A549 (cell line): Measurements from ENCODE around the gene TPCN1. TPM values are rescaled to one million over a fixed set of nuclear protein-coding genes. Genes with fewer than 3 reads are reported as not detected.

ENCODE experiments used
- ATAC-seq, 2 experiments: fragments of 200-7000 bp in 1 of 2; fragments of >200 bp in 1 of 2; cut with Nextera tagmentation in 1 of 2; cut with Tn5 transposase in 1 of 2; 3 replicates each; pipeline versions ENCODE4 v1.8.0 to v1.9.1; 2018 to 2020; ENCODE audit warnings: mild to moderate bottlenecking in 1 of 2, moderate library complexity in 1 of 2
- CTCF ChIA-PET: fragments of 300-600 bp; sonication (Branson Sonifier 250); formaldehyde crosslinking; extraction: SDS; loops from one replicate; lab custom pipeline; 2021; ENCODE audit warnings: antibody characterized with exemption, inconsistent platforms; lab: Yijun Ruan, JAX
- POLR2A ChIA-PET: fragments of 350-600 bp; formaldehyde crosslinking; extraction: SDS; loops from one replicate; lab custom pipeline; 2021; ENCODE audit warnings: antibody characterized with exemption, inconsistent platforms; lab: Yijun Ruan, JAX
- DNase-seq, 2 experiments: peaks; one replicate each; pipeline versions ENCODE4 v3.0.0 to v3.0.0-alpha.2; 2011 to 2016; ENCODE audit warnings: low read depth in 1 of 2, low spot score in 1 of 2
- FAIRE-seq: peaks from 2 replicates; lab custom pipeline; 2011; peaks lifted over from hg19 to GRCh38; lab: Jason Lieb, UNC
- H3K27ac ChIP-seq, 2 experiments: fragments of >200 bp; sonication (Bioruptor Twin); formaldehyde crosslinking; 3 replicates each; pipeline ENCODE4 v1.5.1; 2016 to 2017
- H3K4me1 ChIP-seq: fragments of >200 bp; sonication (Bioruptor Twin); formaldehyde crosslinking; 3 replicates; pipeline ENCODE4 v1.6.1; 2016
- H3K4me2 ChIP-seq: fragments of >200 bp; sonication (Bioruptor Twin); formaldehyde crosslinking; 3 replicates; pipeline ENCODE4 v1.6.1; 2016
- H3K4me3 ChIP-seq: fragments of >200 bp; sonication (Bioruptor Twin); formaldehyde crosslinking; 3 replicates; pipeline ENCODE4 v1.5.1; 2016
- H3K9me3 ChIP-seq: fragments of >200 bp; sonication (Bioruptor Twin); formaldehyde crosslinking; 3 replicates; pipeline ENCODE4 v1.6.1; 2016
- BCL3 ChIP-seq: fragments of >200 bp; sonication (Bioruptor Twin); formaldehyde crosslinking; IDR thresholded peaks from 3 replicates; pipeline ENCODE4 v1.6.1; 2016
- CEBPB ChIP-seq, 2 experiments: fragments of >200 bp in 1 of 2; sonication (Bioruptor Twin) in 1 of 2; formaldehyde crosslinking in 1 of 2; IDR thresholded peaks; 2 replicates each; pipeline ENCODE4 v1.6.1; 2012 to 2016
- EHF ChIP-seq: fragments of 250-450 bp; sonication (Bioruptor Pico); IDR thresholded peaks from 2 replicates; pipeline ENCODE4 v1.5.0; 2020; ENCODE audit warnings: mild to moderate bottlenecking
- EP300 ChIP-seq, 2 experiments: fragments of >200 bp; sonication (Bioruptor Twin); formaldehyde crosslinking; IDR thresholded peaks; 2 replicates in 1 of 2; 3 replicates in 1 of 2; pipeline ENCODE4 v1.6.1; 2016 to 2017
- FOSB ChIP-seq: fragments of 250-450 bp; sonication (Bioruptor Pico); IDR thresholded peaks from 2 replicates; pipeline ENCODE4 v1.5.0; 2020; ENCODE audit warnings: mild to moderate bottlenecking, moderate library complexity
- FOSL2 ChIP-seq, 2 experiments: fragments of 450-650 bp in 1 of 2; fragments of >200 bp in 1 of 2; sonication (Bioruptor Twin) in 1 of 2; formaldehyde crosslinking; IDR thresholded peaks; 2 replicates each; pipeline versions ENCODE4 v1.5.0 to v1.6.1; 2016 to 2020; ENCODE audit warnings: mild to moderate bottlenecking in 1 of 2, moderate library complexity in 1 of 2
- HDAC2 ChIP-seq: fragments of 200-600 bp; sonication (generic); IDR thresholded peaks from 2 replicates; pipeline ENCODE4 v1.6.1; 2016
- HOXA7 ChIP-seq: fragments of 250-450 bp; sonication (Bioruptor Pico); IDR thresholded peaks from 2 replicates; pipeline ENCODE4 v1.5.0; 2020; ENCODE audit warnings: mild to moderate bottlenecking, moderate library complexity
- KDM1A ChIP-seq: fragments of 200-600 bp; sonication (generic); IDR thresholded peaks from 2 replicates; pipeline ENCODE4 v1.6.1; 2016; ENCODE audit warnings: low read depth, mild to moderate bottlenecking
- NR3C1 ChIP-seq: fragments of >200 bp; sonication (Bioruptor Twin); formaldehyde crosslinking; IDR thresholded peaks from 3 replicates; pipeline ENCODE4 v1.6.1; 2017
- PHF8 ChIP-seq: fragments of 200-600 bp; sonication (generic); IDR thresholded peaks from 2 replicates; pipeline ENCODE4 v1.6.1; 2016; ENCODE audit warnings: low read depth, mild to moderate bottlenecking, antibody characterized with exemption, moderate library complexity, borderline replicate concordance
- RARB ChIP-seq: fragments of 250-450 bp; sonication (Bioruptor Pico); IDR thresholded peaks from 2 replicates; pipeline ENCODE4 v1.8.0; 2021; ENCODE audit warnings: mild to moderate bottlenecking, moderate library complexity
- RCOR1 ChIP-seq: fragments of 150-350 bp; IDR thresholded peaks from 2 replicates; pipeline ENCODE4 v1.6.1; 2014; ENCODE audit warnings: antibody characterized with exemption, low read length, low read depth
- RFX5 ChIP-seq: fragments of 450-650 bp; IDR thresholded peaks from 2 replicates; pipeline ENCODE4 v1.7.1; 2014; ENCODE audit warnings: antibody characterized with exemption, mild to moderate bottlenecking, moderate library complexity
- RNF2 ChIP-seq: fragments of 200-600 bp; sonication (generic); IDR thresholded peaks from 2 replicates; pipeline ENCODE4 v1.6.1; 2016; ENCODE audit warnings: low read depth, mild to moderate bottlenecking, antibody characterized with exemption, moderate library complexity, borderline replicate concordance
- ZFP36 ChIP-seq: fragments of 450-650 bp; IDR thresholded peaks from 2 replicates; pipeline ENCODE4 v1.6.1; 2014; ENCODE audit warnings: borderline replicate concordance; ENCODE audit not compliant: partially characterized antibody
- ZSCAN20 ChIP-seq: fragments of 250-450 bp; sonication (Bioruptor Pico); IDR thresholded peaks from 2 replicates; pipeline ENCODE4 v1.8.0; 2022; ENCODE audit warnings: mild to moderate bottlenecking, moderate library complexity
- WGBS: methylation state at CpG from one replicate; pipeline ENCODE4 v1.1.6; 2017; ENCODE audit errors: missing lambda C conversion rate; 5-methylcytosine and 5-hydroxymethylcytosine counted together
- polyA plus RNA-seq, 4 experiments: library from polyadenylated mRNA; depleted of rRNA in 3 of 4; stranded (reverse); fragments of >200 nt; fragmentation: RNase III in 1 of 4; extraction: RNeasy Plus Mini Kit Qiagen cat#74134 plus additional on column Dnase treatment in 1 of 4; gene quantifications; 2 replicates in 3 of 4; 3 replicates in 1 of 4; pipeline ENCODE4 v1.2.3, GENCODE V29; 2011 to 2017
- TF ChIP-seq, protein P1 (sequence below): fragments of 250-450 bp; sonication (Bioruptor Pico); IDR thresholded peaks from 2 replicates; pipeline ENCODE4 v1.5.0; 2020; ENCODE audit warnings: low read depth, mild to moderate bottlenecking, moderate library complexity

The TPCN1 gene
- polyA plus RNA-seq, 2 of the 4 experiments (the other 2 are of a cell fraction) = 21.9 to 24.1 TPM

- WGBS = 90% methylated on average over 10 of the region's 10 CpGs
- no peak for FAIRE-seq
- POLR2A ChIA-PET = no interaction called here
These were observed 71.8 kb downstream of the TPCN1 start for GRCh38 chr12:113293100-113293499.

GRCh38 chr12:113295886-113296556 is 74.8 kb downstream of the TPCN1 start:
- 93% methylated on average over 20 of the region's 24 CpGs for WGBS
- peaks cover 21% of the 10 kb centered on the region for H3K4me1 ChIP-seq
- no peak for FAIRE-seq
- DNase-seq = no peak
- CTCF ChIA-PET = interaction anchor here (0.6 to 1.2 kb wide), 4 partner anchors 10 to 32 kb away, joined by 3 to 5 read pairs (median 4); no protein-coding TSS in a partner anchor
- POLR2A ChIA-PET = no interaction called here
- TF ChIP-seq NR3C1 = no peak
- no peak for TF ChIP-seq RNF2
- TF ChIP-seq HDAC2 = no peak
- H3K9me3 ChIP-seq = no peaks in the 10 kb centered on the region
- ATAC-seq = no peak
- no peak overlapping the region for H3K27ac ChIP-seq
- no peak overlapping the region for H3K4me3 ChIP-seq
- H3K4me2 ChIP-seq = no peak overlapping the region

More at GRCh38 chr12:113293100-113293499, 71.8 kb downstream of the TPCN1 start:
- no peak overlapping the region for H3K4me2 ChIP-seq
- no peak overlapping the region for H3K27ac ChIP-seq
- no peaks in the 10 kb centered on the region for H3K4me1 ChIP-seq
- H3K4me3 ChIP-seq = no peak overlapping the region
- ATAC-seq = no peak
- no peak for DNase-seq
- H3K9me3 ChIP-seq = no peaks in the 10 kb centered on the region
- no peak for TF ChIP-seq RFX5
- TF ChIP-seq, all 56 proteins: peak for 0
- CTCF ChIA-PET = interaction anchor here (1.1 to 2.1 kb wide), 3 partner anchors 10 to 132 kb away, joined by 3 to 6 read pairs (median 4); no protein-coding TSS in a partner anchor

- CTCF ChIA-PET = interaction anchor here (0.5 to 1.0 kb wide), 2 partner anchors 19 to 631 kb away, joined by 3 read pairs; no protein-coding TSS in a partner anchor
- H3K4me1 ChIP-seq = peaks cover 21% of the 10 kb centered on the region
- H3K27ac ChIP-seq = no peak overlapping the region
- no peak for DNase-seq
- TF ChIP-seq FOSL2 (IDR thresholded peaks at IDR 0.05) (no peak), FOSL2 (CRISPR knock-in tag; IDR thresholded peaks at IDR 0.05) (no peak), BCL3 (no peak), RARB (no peak)
- TF ChIP-seq, protein P1, sequence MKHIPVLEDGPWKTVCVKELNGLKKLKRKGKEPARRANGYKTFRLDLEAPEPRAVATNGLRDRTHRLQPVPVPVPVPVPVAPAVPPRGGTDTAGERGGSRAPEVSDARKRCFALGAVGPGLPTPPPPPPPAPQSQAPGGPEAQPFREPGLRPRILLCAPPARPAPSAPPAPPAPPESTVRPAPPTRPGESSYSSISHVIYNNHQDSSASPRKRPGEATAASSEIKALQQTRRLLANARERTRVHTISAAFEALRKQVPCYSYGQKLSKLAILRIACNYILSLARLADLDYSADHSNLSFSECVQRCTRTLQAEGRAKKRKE = no peak
- TF ChIP-seq, all 56 proteins: peak for 0
- Histone ChIP-seq H3K9me3 (no peaks in the 10 kb centered on the region), H3K4me2 (no peak overlapping the region), H3K4me3 (no peak overlapping the region)
- no peak for ATAC-seq
- WGBS = 95% methylated on average over 23 of the region's 23 CpGs
- POLR2A ChIA-PET = no interaction called here
- FAIRE-seq = no peak
These were observed 75.4 kb downstream of the TPCN1 start for GRCh38 chr12:113296557-113297213.

DNA sequence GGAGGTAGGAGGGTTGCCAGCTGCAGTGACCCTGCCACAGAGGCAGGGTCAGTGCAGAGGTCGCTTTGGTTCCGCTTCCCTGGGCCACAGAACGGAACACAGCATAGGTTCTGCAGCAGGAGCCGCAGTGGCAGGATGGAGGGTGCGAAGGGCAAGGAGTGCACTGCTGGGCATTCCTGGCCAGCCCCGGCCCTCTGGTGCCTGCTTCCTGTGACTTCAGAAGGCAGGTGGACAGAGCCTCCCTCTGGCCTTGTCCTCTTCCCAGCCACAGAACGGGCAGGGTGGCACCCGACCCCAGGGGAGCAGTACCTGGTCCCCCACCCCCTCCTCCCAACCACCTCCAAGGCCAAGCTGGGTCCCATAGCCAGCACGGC is 75.9 kb downstream of the TPCN1 start:
- Histone ChIP-seq H3K27ac (no peak overlapping the region), H3K4me3 (no peak overlapping the region), H3K4me2 (no peak overlapping the region), H3K4me1 (peaks cover 21% of the 10 kb centered on the region), H3K9me3 (no peaks in the 10 kb centered on the region)
- ChIA-PET POLR2A (no interaction called here), CTCF (interaction anchor here (0.5 to 1.9 kb wide), 3 partner anchors 13 to 631 kb away, joined by 3 to 4 read pairs (median 3); no protein-coding TSS in a partner anchor)
- TF ChIP-seq EP300 (IDR thresholded peaks at IDR 0.05) (no peak), HDAC2 (no peak), ZFP36 (no peak), RFX5 (no peak), KDM1A (no peak), FOSB (CRISPR knock-in tag) (no peak), ZSCAN20 (CRISPR knock-in tag) (no peak), HOXA7 (CRISPR knock-in tag) (no peak), PHF8 (no peak), EHF (CRISPR knock-in tag) (no peak), RCOR1 (no peak), CEBPB (IDR thresholded peaks at IDR 0.05) (no peak)
- 90% methylated on average over 8 of the region's 9 CpGs for WGBS
- FAIRE-seq (no peak), ATAC-seq (no peak), DNase-seq (no peak)
